Testis (tissue), 2 donors: ENCODE results near the gene ASAP2.

ENCODE experiments used
- CTCF ChIP-seq, 3 experiments: fragments of 450-650 bp in 2 of 3; fragments of 200-600 bp in 1 of 3; sonication (generic) in 1 of 3; IDR thresholded peaks; one replicate each; pipeline ENCODE4 v1.5.1; 2016 to 2019; ENCODE audit warnings: antibody characterized with exemption in 3 of 3, mild to moderate bottlenecking in 2 of 3, moderate library complexity in 1 of 3
- POLR2A ChIP-seq: fragments of 450-650 bp; IDR thresholded peaks from one replicate; pipeline ENCODE4 v1.6.1; 2017; ENCODE audit warnings: antibody characterized with exemption, mild to moderate bottlenecking, moderate library complexity

- TF ChIP-seq POLR2A (no peak), CTCF (IDR thresholded peaks at IDR 0.05) (no peak)
These were observed 41.2 kb downstream of the ASAP2 start for GRCh38 chr2:9247786-9248185.
